Mesodermal cell (in vitro differentiated cells): ENCODE measurements around the gene CLDND1.

Experiments used
- H3K27ac ChIP-seq: 2 replicates; pipeline ENCODE4 v1.7.0; 2013; ENCODE audit warnings: mild to moderate bottlenecking, low read depth, low read length, moderate library complexity; ENCODE audit not compliant: severe bottlenecking
- H3K36me3 ChIP-seq: 2 replicates; pipeline ENCODE4 v1.7.1; 2013; ENCODE audit warnings: mild to moderate bottlenecking, low read length, moderate library complexity; ENCODE audit not compliant: control insufficient read depth, insufficient read depth
- H3K4me1 ChIP-seq: one replicate; pipeline ENCODE4 v1.7.1; 2013; ENCODE audit warnings: mild to moderate bottlenecking, low read length; ENCODE audit not compliant: insufficient read depth, control insufficient read depth, poor library complexity, severe bottlenecking
- H3K4me3 ChIP-seq: 2 replicates; pipeline ENCODE4 v1.7.0; 2013; ENCODE audit warnings: low read length, control low read depth, mild to moderate bottlenecking; ENCODE audit not compliant: insufficient read depth, poor library complexity, severe bottlenecking; ENCODE audit errors: extremely low read depth
- H3K9me3 ChIP-seq: 2 replicates; pipeline ENCODE4 v1.7.1; 2013; ENCODE audit warnings: mild to moderate bottlenecking, low read length, moderate library complexity; ENCODE audit not compliant: control insufficient read depth
- WGBS, 2 experiments: methylation state at CpG; one replicate each; pipeline ENCODE4 v1.1.5; 2013; ENCODE audit warnings: missing lambda C conversion rate in 2 of 2; ENCODE audit not compliant: insufficient coverage in 2 of 2; 5-methylcytosine and 5-hydroxymethylcytosine counted together

CLDND1 gene

GRCh38 chr3:98550833-98551232 is 28.1 kb upstream of the CLDND1 start:
- Histone ChIP-seq H3K4me3 (no peak overlapping the region), H3K27ac (no peak overlapping the region), H3K4me1 (no peaks in the 10 kb centered on the region), H3K36me3 (no peaks in the 10 kb centered on the region), H3K9me3 (no peaks in the 10 kb centered on the region)
- WGBS, 2 experiments, result 90 to 100% methylated on average over 2 of the region's 3 CpGs

- Histone ChIP-seq H3K36me3 (no peaks in the 10 kb centered on the region), H3K4me1 (no peaks in the 10 kb centered on the region), H3K4me3 (no peak overlapping the region), H3K27ac (no peak overlapping the region), H3K9me3 (no peaks in the 10 kb centered on the region)
- 94 to 96% methylated on average over 3 of the region's 5 CpGs for WGBS, 2 experiments
Observed at GRCh38 chr3:98548544-98548943, 25.8 kb upstream of the CLDND1 start.

- Histone ChIP-seq H3K36me3 (no peaks in the 10 kb centered on the region), H3K4me3 (no peak overlapping the region), H3K4me1 (no peaks in the 10 kb centered on the region), H3K27ac (no peak overlapping the region), H3K9me3 (no peaks in the 10 kb centered on the region)
- 60% methylated on average over 2 of the region's 5 CpGs; no CpG with 5 or more reads in 1 of the 2 experiments for WGBS, 2 experiments
Observed at GRCh38 chr3:98545940-98546339, 23.2 kb upstream of the CLDND1 start.

GRCh38 chr3:98542623-98543022 is 19.9 kb upstream of the CLDND1 start:
- no peaks in the 10 kb centered on the region for H3K4me1 ChIP-seq
- no peaks in the 10 kb centered on the region for H3K36me3 ChIP-seq
- H3K9me3 ChIP-seq, result no peaks in the 10 kb centered on the region
- no peak overlapping the region for H3K27ac ChIP-seq
- no peak overlapping the region for H3K4me3 ChIP-seq
- WGBS, 2 experiments, result 100% methylated on average over 1 of the region's 1 CpG; no CpG with 5 or more reads in 1 of the 2 experiments

GRCh38 chr3:98541695-98542094 is 19.0 kb upstream of the CLDND1 start:
- WGBS, 2 experiments, result 80% methylated on average over 1 of the region's 1 CpG; no CpG with 5 or more reads in 1 of the 2 experiments
- no peak overlapping the region for H3K27ac ChIP-seq
- H3K4me1 ChIP-seq, result no peaks in the 10 kb centered on the region
- H3K36me3 ChIP-seq, result no peaks in the 10 kb centered on the region
- H3K9me3 ChIP-seq, result no peaks in the 10 kb centered on the region
- H3K4me3 ChIP-seq, result no peak overlapping the region

GRCh38 chr3:98540346-98540745 is 17.6 kb upstream of the CLDND1 start:
- Histone ChIP-seq H3K4me1 (no peaks in the 10 kb centered on the region), H3K4me3 (no peak overlapping the region), H3K36me3 (no peaks in the 10 kb centered on the region), H3K9me3 (no peaks in the 10 kb centered on the region), H3K27ac (no peak overlapping the region)
- 80 to 100% methylated on average over 1 of the region's 3 CpGs for WGBS, 2 experiments

- H3K4me1 ChIP-seq, result no peaks in the 10 kb centered on the region
- no peak overlapping the region for H3K4me3 ChIP-seq
- no peaks in the 10 kb centered on the region for H3K36me3 ChIP-seq
- 100% methylated on average over 1 to 3 of the region's 6 CpGs for WGBS, 2 experiments
- H3K9me3 ChIP-seq, result no peaks in the 10 kb centered on the region
- H3K27ac ChIP-seq, result no peak overlapping the region
Observed at GRCh38 chr3:98536456-98537017, 13.8 kb upstream of the CLDND1 start.

GRCh38 chr3:98534734-98535133 is 12.0 kb upstream of the CLDND1 start:
- H3K9me3 ChIP-seq, result no peaks in the 10 kb centered on the region
- H3K4me1 ChIP-seq, result no peaks in the 10 kb centered on the region
- no peak overlapping the region for H3K27ac ChIP-seq
- H3K4me3 ChIP-seq, result no peak overlapping the region
- no peaks in the 10 kb centered on the region for H3K36me3 ChIP-seq
- WGBS, 2 experiments, result no CpG with 5 or more reads among the region's 1 CpG

GRCh38 chr3:98534168-98534567 is 11.5 kb upstream of the CLDND1 start:
- Histone ChIP-seq H3K27ac (no peak overlapping the region), H3K4me3 (no peak overlapping the region), H3K4me1 (no peaks in the 10 kb centered on the region), H3K9me3 (no peaks in the 10 kb centered on the region), H3K36me3 (no peaks in the 10 kb centered on the region)
- no CpG with 5 or more reads among the region's 2 CpGs for WGBS, 2 experiments

GRCh38 chr3:98532709-98533571 is 10.2 kb upstream of the CLDND1 start:
- Histone ChIP-seq H3K36me3 (no peaks in the 10 kb centered on the region), H3K27ac (no peak overlapping the region), H3K9me3 (no peaks in the 10 kb centered on the region), H3K4me3 (no peak overlapping the region), H3K4me1 (no peaks in the 10 kb centered on the region)
- WGBS, 2 experiments, result 98 to 100% methylated on average over 5 of the region's 6 CpGs

- H3K4me1 ChIP-seq, result no peaks in the 10 kb centered on the region
- no peaks in the 10 kb centered on the region for H3K36me3 ChIP-seq
- WGBS, 2 experiments, result 87 to 94% methylated on average over 5 of the region's 5 CpGs
- no peak overlapping the region for H3K27ac ChIP-seq
- no peaks in the 10 kb centered on the region for H3K9me3 ChIP-seq
- no peak overlapping the region for H3K4me3 ChIP-seq
Observed at GRCh38 chr3:98532275-98532637, 9.6 kb upstream of the CLDND1 start.
